SK-N-SH (cell line): ENCODE results near the gene WDR86. TPM values are rescaled to one million over a fixed set of nuclear protein-coding genes. Genes with fewer than 3 reads are reported as not detected.
A peak's percentile ranks its signal among the peaks of the same experiment; 100 is the strongest.

Source experiments
- CTCF ChIA-PET: fragments of 300-600, 350-600 bp; formaldehyde crosslinking; extraction: SDS; loops from one replicate; lab custom pipeline; 2021; lab: Yijun Ruan, JAX
- POLR2A ChIA-PET: fragments of 350-600 bp; sonication (Branson Sonifier 250); formaldehyde crosslinking; extraction: SDS; loops from one replicate; lab custom pipeline; 2020; ENCODE audit warnings: antibody characterized with exemption, inconsistent platforms; lab: Yijun Ruan, JAX
- DNase-seq: peaks from one replicate; pipeline ENCODE4 v3.0.0; 2012
- H2AFZ ChIP-seq: fragments of 200-600 bp; sonication (generic); 2 replicates; pipeline ENCODE4 v1.8.1; 2016; ENCODE audit warnings: antibody characterized with exemption, mild to moderate bottlenecking, low read depth
- H3F3A ChIP-seq: fragments of 200-600 bp; sonication (generic); replicated peaks from 2 replicates; pipeline ENCODE3; 2016; ENCODE audit warnings: antibody characterized with exemption, mild to moderate bottlenecking; ENCODE audit not compliant: insufficient read depth
- H3K27ac ChIP-seq, 2 experiments: fragments of 200-500 bp in 1 of 2; fragments of 200-600 bp in 1 of 2; sonication (Bioruptor generic) in 1 of 2; sonication (generic), shearing (Covaris generic) in 1 of 2; 2 replicates each; pipeline versions ENCODE4 v1.5.1 to v1.6.1; 2014 to 2016; ENCODE audit warnings: low read depth in 2 of 2, inconsistent platforms in 1 of 2, low read length in 1 of 2, mild to moderate bottlenecking in 1 of 2, mixed read lengths in 1 of 2
- H3K27me3 ChIP-seq: fragments of 200-600 bp; sonication (generic), shearing (Covaris generic); 2 replicates; pipeline ENCODE4 v1.6.1; 2016; ENCODE audit warnings: mixed run types; ENCODE audit not compliant: insufficient read depth
- H3K36me3 ChIP-seq, 2 experiments: fragments of 200-500 bp in 1 of 2; fragments of 200-600 bp in 1 of 2; sonication (Bioruptor generic) in 1 of 2; sonication (generic) in 1 of 2; replicated peaks in 1 of 2; 2 replicates each; pipeline versions ENCODE3 to v1.5.1; 2014 to 2016; ENCODE audit warnings: low read length in 1 of 2, mild to moderate bottlenecking in 1 of 2; ENCODE audit not compliant: insufficient read depth in 2 of 2, control insufficient read depth in 1 of 2
- H3K4me1 ChIP-seq, 2 experiments: fragments of 200-500 bp in 1 of 2; fragments of 200-600 bp in 1 of 2; sonication (Bioruptor generic) in 1 of 2; sonication (generic), shearing (Covaris generic) in 1 of 2; 2 replicates each; pipeline versions ENCODE4 v1.5.1 to v1.6.1; 2014 to 2016; ENCODE audit warnings: low read depth in 1 of 2, low read length in 1 of 2, mixed run types in 1 of 2; ENCODE audit not compliant: insufficient read depth in 2 of 2, control insufficient read depth in 1 of 2
- H3K4me2 ChIP-seq: fragments of 200-600 bp; sonication (generic), shearing (Covaris generic); 2 replicates; pipeline ENCODE4 v1.6.1; 2017; ENCODE audit warnings: mixed run types
- H3K4me3 ChIP-seq, 2 experiments: fragments of 200-500 bp in 1 of 2; fragments of 200-600 bp in 1 of 2; sonication (Bioruptor generic) in 1 of 2; sonication (generic), shearing (Covaris generic) in 1 of 2; 2 replicates each; pipeline versions ENCODE4 v1.5.1 to v1.8.1; 2014 to 2016; ENCODE audit warnings: low read depth in 2 of 2, inconsistent platforms in 1 of 2, low read length in 1 of 2, mild to moderate bottlenecking in 1 of 2, mixed read lengths in 1 of 2, moderate library complexity in 1 of 2
- H3K79me2 ChIP-seq: fragments of 200-600 bp; sonication (generic); 2 replicates; pipeline ENCODE4 v1.8.1; 2017; ENCODE audit warnings: mild to moderate bottlenecking; ENCODE audit not compliant: insufficient read depth
- H3K9ac ChIP-seq: fragments of 200-600 bp; sonication (generic); 2 replicates; pipeline ENCODE4 v1.6.1; 2017; ENCODE audit warnings: mixed run types
- H3K9me2 ChIP-seq: fragments of 200-600 bp; sonication (generic); 2 replicates; pipeline ENCODE4 v1.6.1; 2017; ENCODE audit warnings: mixed run types
- H3K9me3 ChIP-seq: fragments of 200-600 bp; sonication (generic); 2 replicates; pipeline ENCODE4 v1.6.1; 2017; ENCODE audit warnings: mixed run types, mild to moderate bottlenecking, moderate library complexity
- H4K20me1 ChIP-seq: fragments of 200-600 bp; sonication (generic); 2 replicates; pipeline ENCODE4 v1.6.1; 2017; ENCODE audit warnings: mild to moderate bottlenecking, mixed run types; ENCODE audit not compliant: insufficient read depth
- CHD2 ChIP-seq: fragments of 150-350 bp; IDR thresholded peaks from 2 replicates; pipeline ENCODE4 v1.6.1; 2018; ENCODE audit warnings: low read length; ENCODE audit not compliant: partially characterized antibody
- CTCF ChIP-seq: fragments of 200-600 bp; sonication (generic); IDR thresholded peaks from 2 replicates; pipeline ENCODE4 v1.6.1; 2017; ENCODE audit warnings: antibody characterized with exemption, mild to moderate bottlenecking, moderate library complexity
- FOSL2 ChIP-seq: IDR thresholded peaks from 2 replicates; pipeline ENCODE4 v1.4.0; 2012; ENCODE audit warnings: low read depth, mild to moderate bottlenecking, moderate library complexity, borderline replicate concordance
- FOXJ3 ChIP-seq: sonication (generic); formaldehyde crosslinking; IDR thresholded peaks from 2 replicates; pipeline ENCODE4 v1.5.1; 2020; ENCODE audit warnings: mild to moderate bottlenecking, missing genetic modification reagents
- GABPA ChIP-seq: IDR thresholded peaks from 2 replicates; pipeline ENCODE4 v1.4.0; 2012; ENCODE audit warnings: low read depth, mild to moderate bottlenecking
- MAX ChIP-seq: IDR thresholded peaks from 2 replicates; pipeline ENCODE4 v1.4.0; 2012; ENCODE audit warnings: low read depth
- NFIC ChIP-seq: IDR thresholded peaks from 2 replicates; pipeline ENCODE4 v1.4.0; 2012; ENCODE audit warnings: borderline replicate concordance
- POLR2AphosphoS5 ChIP-seq: IDR thresholded peaks from 2 replicates; pipeline ENCODE4 v1.6.1; 2012; ENCODE audit warnings: low read depth, low read length
- TAF1 ChIP-seq: IDR thresholded peaks from 2 replicates; pipeline ENCODE4 v1.6.1; 2012; ENCODE audit warnings: low read depth, mild to moderate bottlenecking, low read length, moderate library complexity, borderline replicate concordance
- YY1 ChIP-seq: IDR thresholded peaks from 2 replicates; pipeline ENCODE4 v1.4.0; 2012; ENCODE audit warnings: low read depth, mild to moderate bottlenecking
- whole genome bisulfite sequencing: methylation state at CpG from one replicate; pipeline ENCODE4 v1.1.6; 2017; ENCODE audit warnings: low lambda C conversion rate; 5-methylcytosine and 5-hydroxymethylcytosine counted together
- polyA plus RNA-seq, 3 experiments: library from polyadenylated mRNA; depleted of rRNA; stranded (reverse); fragments of >200 nt; gene quantifications; 2 replicates each; pipeline ENCODE4 v1.2.3, GENCODE V29; 2012
- TF ChIP-seq, protein P1 (sequence below): fragments of 150-350 bp; IDR thresholded peaks from 2 replicates; pipeline ENCODE4 v1.6.1; 2016; ENCODE audit warnings: mild to moderate bottlenecking, low read depth, low read length

The WDR86 gene
- polyA plus RNA-seq, 1 of the 3 experiments (the other 2 are of a cell fraction), result 1.0 TPM

DNA sequence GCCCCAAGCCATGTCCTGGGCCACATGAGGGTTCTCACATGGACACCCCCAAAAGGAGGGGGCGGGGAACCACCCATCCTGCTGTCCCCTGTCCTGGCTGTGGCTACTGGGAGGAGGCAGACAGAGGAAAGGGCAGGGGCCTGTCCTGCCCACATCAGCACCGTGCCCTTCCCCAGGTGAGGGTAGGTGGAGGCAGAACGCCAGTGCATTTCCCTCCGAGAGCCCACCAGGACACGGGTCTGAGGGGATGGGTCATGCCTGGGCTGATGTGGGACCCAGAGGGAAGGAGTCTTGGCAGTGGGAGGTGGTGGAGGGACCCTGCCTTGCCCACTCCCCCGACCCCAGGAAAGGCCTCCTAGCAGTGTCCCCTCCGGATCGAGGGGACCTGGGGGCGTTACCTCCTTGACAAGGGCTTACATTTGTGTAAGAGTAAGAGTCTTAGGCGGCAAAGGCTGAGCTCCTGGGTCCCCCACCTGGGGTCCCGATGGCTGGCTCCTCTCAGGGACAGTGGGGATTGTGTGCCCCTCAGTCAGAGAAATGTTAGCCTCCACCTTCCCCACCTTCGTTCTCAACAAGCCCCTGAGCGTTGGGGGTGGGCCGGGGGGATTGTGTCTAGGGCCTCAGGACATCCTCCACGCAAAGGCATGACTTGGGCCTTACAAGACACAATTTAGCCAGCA is 24.0 kb upstream of the WDR86 start:
- 74% methylated on average over 10 of the region's 15 CpGs for WGBS
- POLR2A ChIA-PET, result no interaction called here
- no peaks in the 10 kb centered on the region for H3K9me3 ChIP-seq
- no peak overlapping the region for H3K4me3 ChIP-seq
- no peaks in the 10 kb centered on the region for H3F3A ChIP-seq
- no peak overlapping the region for H2AFZ ChIP-seq
- DNase-seq, result no peak
- no peaks in the 10 kb centered on the region for H3K79me2 ChIP-seq
- no peak overlapping the region for H3K27ac ChIP-seq
- no peak overlapping the region for H3K4me2 ChIP-seq
- peaks cover 1 to 24% of the 10 kb centered on the region in 2 experiments; a peak in 2 of 4 replicates for H3K4me1 ChIP-seq
- TF ChIP-seq GABPA (no peak), FOSL2 (no peak), CHD2 (no peak), NFIC (no peak), FOXJ3 (CRISPR knock-in tag) (no peak), TAF1 (no peak), CTCF (no peak)
- TF ChIP-seq, protein P1, sequence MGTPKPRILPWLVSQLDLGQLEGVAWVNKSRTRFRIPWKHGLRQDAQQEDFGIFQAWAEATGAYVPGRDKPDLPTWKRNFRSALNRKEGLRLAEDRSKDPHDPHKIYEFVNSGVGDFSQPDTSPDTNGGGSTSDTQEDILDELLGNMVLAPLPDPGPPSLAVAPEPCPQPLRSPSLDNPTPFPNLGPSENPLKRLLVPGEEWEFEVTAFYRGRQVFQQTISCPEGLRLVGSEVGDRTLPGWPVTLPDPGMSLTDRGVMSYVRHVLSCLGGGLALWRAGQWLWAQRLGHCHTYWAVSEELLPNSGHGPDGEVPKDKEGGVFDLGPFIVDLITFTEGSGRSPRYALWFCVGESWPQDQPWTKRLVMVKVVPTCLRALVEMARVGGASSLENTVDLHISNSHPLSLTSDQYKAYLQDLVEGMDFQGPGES, result no peak
- CTCF ChIA-PET, result interaction anchor here (0.6 to 1.9 kb wide), 2 partner anchors 14 to 377 kb away, joined by 3 to 4 read pairs; no protein-coding TSS in a partner anchor
- no peaks in the 10 kb centered on the region for H3K27me3 ChIP-seq
- H3K9me2 ChIP-seq, result no peaks in the 10 kb centered on the region
- H3K36me3 ChIP-seq, result no peaks in the 10 kb centered on the region
- H3K9ac ChIP-seq, result no peak overlapping the region
- H4K20me1 ChIP-seq, result no peaks in the 10 kb centered on the region

- Histone ChIP-seq H2AFZ (no peak overlapping the region), H3K4me1 (peaks cover 8 to 31% of the 10 kb centered on the region in 2 experiments; a peak in 2 of 4 replicates), H3K4me3 (no peak overlapping the region), H3K27me3 (no peaks in the 10 kb centered on the region), H3K4me2 (no peak overlapping the region), H3K9me3 (no peaks in the 10 kb centered on the region), H3K36me3 (no peaks in the 10 kb centered on the region), H3K9me2 (no peaks in the 10 kb centered on the region), H3K27ac (no peak overlapping the region), H3K79me2 (no peaks in the 10 kb centered on the region), H4K20me1 (no peaks in the 10 kb centered on the region), H3F3A (no peaks in the 10 kb centered on the region), H3K9ac (no peak overlapping the region)
- whole genome bisulfite sequencing, result 79% methylated on average over 11 of the region's 14 CpGs
- POLR2A ChIA-PET, result no interaction called here
- peak; percentile 61 for DNase-seq
- no peak for TF ChIP-seq MAX
- peak; percentile 20; the same call in 1 of the 2 replicates for TF ChIP-seq CTCF
- TF ChIP-seq YY1, result no peak
- no peak for TF ChIP-seq POLR2AphosphoS5
- CTCF ChIA-PET, result interaction anchor here (0.6 to 2.2 kb wide), 5 partner anchors 8 to 378 kb away, joined by 3 to 5 read pairs (median 4); no protein-coding TSS in a partner anchor
Measured at GRCh38 chr7:151432658-151433521, 23.1 kb upstream of the WDR86 start.
